Liver (tissue), 9 donors: ENCODE measurements around the gene CIAO3. TPM values are rescaled to one million over a fixed set of nuclear protein-coding genes. Genes with fewer than 3 reads are reported as not detected.

ENCODE experiments used
- DNase-seq: peaks from one replicate; pipeline ENCODE4 v3.0.0-alpha.2; 2017; ENCODE audit warnings: low spot score
- H3K27ac ChIP-seq, 2 donors: one replicate each; pipeline ENCODE4 v1.7.0; 2013; ENCODE audit warnings: inconsistent platforms in 2 of 2, low read length in 2 of 2, control low read depth in 1 of 2, low read depth in 1 of 2, mild to moderate bottlenecking in 1 of 2
- H3K27me3 ChIP-seq, 4 donors: one replicate each; pipeline versions ENCODE4 v1.6.1 to v1.7.0; 2013; ENCODE audit warnings: low read length in 3 of 4, inconsistent platforms in 1 of 4, mild to moderate bottlenecking in 1 of 4, moderate library complexity in 1 of 4; ENCODE audit not compliant: control insufficient read depth in 4 of 4, insufficient read depth in 4 of 4
- H3K36me3 ChIP-seq, 4 donors: one replicate each; pipeline versions ENCODE4 v1.6.1 to v1.7.0; 2013; ENCODE audit warnings: low read length in 3 of 4, mild to moderate bottlenecking in 3 of 4, low read depth in 1 of 4, moderate library complexity in 1 of 4; ENCODE audit not compliant: control insufficient read depth in 4 of 4, insufficient read depth in 3 of 4
- H3K4me1 ChIP-seq, 4 donors: one replicate each; pipeline versions ENCODE4 v1.6.1 to v1.7.0; 2013; ENCODE audit warnings: low read length in 3 of 4, mild to moderate bottlenecking in 3 of 4, moderate library complexity in 1 of 4; ENCODE audit not compliant: control insufficient read depth in 4 of 4, insufficient read depth in 4 of 4
- H3K4me3 ChIP-seq, 3 donors: one replicate each; pipeline versions ENCODE4 v1.6.1 to v1.7.0; 2013; ENCODE audit warnings: low read length in 3 of 3, control low read depth in 1 of 3, low read depth in 1 of 3, mild to moderate bottlenecking in 1 of 3
- H3K9ac ChIP-seq, 2 donors: one replicate each; pipeline ENCODE4 v1.7.0; 2013; ENCODE audit warnings: low read length in 2 of 2, mild to moderate bottlenecking in 2 of 2, moderate library complexity in 2 of 2, control low read depth in 1 of 2, low read depth in 1 of 2
- H3K9me3 ChIP-seq, 4 donors: one replicate each; pipeline versions ENCODE4 v1.6.1 to v1.7.0; 2013; ENCODE audit warnings: low read length in 3 of 4; ENCODE audit not compliant: control insufficient read depth in 4 of 4
- EGR1 ChIP-seq, 2 donors: IDR thresholded peaks; 2 replicates each; pipeline ENCODE4 v1.6.1; 2016 to 2018; ENCODE audit warnings: antibody characterized with exemption in 2 of 2, low read depth in 2 of 2
- FOXA1 ChIP-seq: IDR thresholded peaks from 2 replicates; pipeline ENCODE4 v1.6.1; 2016; ENCODE audit warnings: antibody characterized with exemption
- FOXA2 ChIP-seq: IDR thresholded peaks from 2 replicates; pipeline ENCODE4 v1.6.1; 2016; ENCODE audit warnings: antibody characterized with exemption
- GABPA ChIP-seq, 2 donors: IDR thresholded peaks in 1 of 2; conservative IDR thresholded peaks in 1 of 2; 2 replicates each; pipeline ENCODE4 v1.6.1; 2016; ENCODE audit warnings: antibody characterized with exemption in 2 of 2, mild to moderate bottlenecking in 1 of 2, moderate library complexity in 1 of 2
- HNF4A ChIP-seq, 2 donors: conservative IDR thresholded peaks; 2 replicates each; pipeline ENCODE4 v1.6.1; 2016; ENCODE audit warnings: antibody characterized with exemption in 2 of 2, mild to moderate bottlenecking in 2 of 2
- HNF4G ChIP-seq: IDR thresholded peaks from 2 replicates; pipeline ENCODE4 v1.6.1; 2016; ENCODE audit warnings: antibody characterized with exemption
- JUND ChIP-seq, 2 donors: IDR thresholded peaks; 2 replicates each; pipeline ENCODE4 v1.6.1; 2016; ENCODE audit warnings: antibody characterized with exemption in 2 of 2
- NR2F2 ChIP-seq: IDR thresholded peaks from 2 replicates; pipeline ENCODE4 v1.6.1; 2016; ENCODE audit warnings: antibody characterized with exemption
- RAD21 ChIP-seq, 2 donors: IDR thresholded peaks; 2 replicates each; pipeline ENCODE4 v1.6.1; 2016; ENCODE audit warnings: antibody characterized with exemption in 2 of 2, mild to moderate bottlenecking in 2 of 2
- RXRA ChIP-seq, 2 donors: IDR thresholded peaks; 2 replicates each; pipeline ENCODE4 v1.6.1; 2017 to 2018; ENCODE audit warnings: antibody characterized with exemption in 2 of 2, mild to moderate bottlenecking in 1 of 2
- SP1 ChIP-seq: IDR thresholded peaks from 2 replicates; pipeline ENCODE4 v1.6.1; 2018; ENCODE audit warnings: antibody characterized with exemption, mild to moderate bottlenecking
- TAF1 ChIP-seq: conservative IDR thresholded peaks from 2 replicates; pipeline ENCODE4 v1.6.1; 2016; ENCODE audit warnings: antibody characterized with exemption, mild to moderate bottlenecking
- YY1 ChIP-seq: IDR thresholded peaks from 2 replicates; pipeline ENCODE4 v1.6.1; 2016; ENCODE audit warnings: antibody characterized with exemption, mild to moderate bottlenecking
- WGBS: extraction: QIAGEN DNeasy Blood & Tissue Kit; methylation state at CpG from one replicate; pipeline ENCODE4 v1.1.7; 2013; 5-methylcytosine and 5-hydroxymethylcytosine counted together
- polyA plus RNA-seq, 2 donors: library from polyadenylated mRNA; stranded (reverse) in 1 of 2; unstranded in 1 of 2; fragments of 200-250 nt in 1 of 2; fragments of >200 nt in 1 of 2; fragmentation: Nextera tagmentation in 1 of 2; extraction: Ambion mirVana in 1 of 2; gene quantifications; one replicate each; pipeline versions ENCODE4 v1.2.1 to v1.2.3, GENCODE V29; 2013 to 2015
- total RNA-seq, 2 donors: library from RNA; depleted of rRNA; stranded (reverse); fragments of >200 nt; gene quantifications; one replicate each; pipeline ENCODE4 v1.2.3, GENCODE V29; 2014
- TF ChIP-seq, protein P1 (sequence below): IDR thresholded peaks from 2 replicates; pipeline ENCODE4 v1.6.1; 2016; ENCODE audit warnings: antibody characterized with exemption, mild to moderate bottlenecking
- TF ChIP-seq, protein P2 (sequence below): IDR thresholded peaks from 2 replicates; pipeline ENCODE4 v1.6.1; 2016; ENCODE audit warnings: antibody characterized with exemption
- TF ChIP-seq, protein P3 (sequence below): fragments of 150-350 bp; IDR thresholded peaks from 2 replicates; pipeline ENCODE4 v1.5.1; 2017; ENCODE audit warnings: improper control_type of control experiment, low read depth, low read length; ENCODE audit not compliant: missing input control
- TF ChIP-seq, protein P4 (sequence below): IDR thresholded peaks from 2 replicates; pipeline ENCODE4 v1.6.1; 2016; ENCODE audit warnings: antibody characterized with exemption
- TF ChIP-seq, protein P5 (sequence below): IDR thresholded peaks from 2 replicates; pipeline ENCODE4 v1.6.1; 2016; ENCODE audit warnings: antibody characterized with exemption
- donor health status: healthy.
- donor health status: healthy.
- donor health status: healthy.
- donor health status: healthy.
- donor health status: healthy.

The CIAO3 gene
- total and polyA plus RNA-seq, 4 donors = 13.2 to 24.3 (median 16.5) TPM

DNA sequence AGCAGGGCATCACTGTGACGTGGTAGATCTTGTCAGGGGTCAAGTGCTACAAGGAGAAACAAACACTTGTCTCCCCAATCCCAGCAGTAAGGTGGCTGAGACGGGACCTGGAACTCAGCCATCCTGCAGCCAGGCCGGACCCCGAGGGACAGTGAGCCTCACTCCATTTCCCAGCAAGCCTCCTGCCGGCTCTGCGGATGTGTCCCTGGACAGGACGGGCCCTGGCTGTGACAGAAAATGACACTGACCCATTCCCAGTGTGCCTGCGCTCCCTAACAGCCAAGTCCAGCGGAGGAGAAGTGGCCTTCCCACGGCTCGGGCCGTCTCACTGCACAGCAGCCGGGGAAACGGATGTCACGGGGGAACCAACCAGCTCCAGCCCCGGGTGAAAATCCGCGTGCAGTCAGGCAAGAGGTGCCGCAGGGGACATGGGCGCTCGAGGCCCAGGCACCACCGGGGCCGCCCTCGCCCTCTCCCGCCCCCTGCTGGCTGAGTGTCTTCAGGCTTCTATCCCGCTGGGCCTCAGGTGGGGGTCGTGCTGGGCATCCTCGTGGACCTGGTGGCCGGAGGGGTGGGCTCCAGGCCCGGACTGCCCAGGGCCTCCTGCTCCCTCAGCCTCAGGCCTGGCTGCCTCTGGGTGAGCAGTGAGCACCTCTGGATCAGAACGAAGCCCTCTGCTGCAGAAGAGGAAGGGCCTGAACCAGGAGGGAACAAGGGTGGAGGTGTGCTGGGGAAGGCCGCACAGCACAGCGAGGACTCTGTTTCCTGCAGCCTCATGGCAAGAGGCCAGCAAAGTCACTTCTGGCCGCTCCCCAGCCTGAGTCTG is 7.2 kb downstream of the CIAO3 start:
- TF ChIP-seq NR2F2 (no peak), FOXA2 (no peak), YY1 (no peak), TAF1 (no peak), JUND (IDR thresholded peaks at IDR 0.05) (no peak), HNF4A (conservative IDR thresholded peaks at IDR 0.05) (no peak), EGR1 (IDR thresholded peaks at IDR 0.05; ENCODE audit: low read depth in 2 of 2) (no peak), SP1 (no peak), GABPA (IDR thresholded peaks at IDR 0.05 in 1 of 2, conservative IDR thresholded peaks at IDR 0.05 in 1 of 2) (no peak), RXRA (IDR thresholded peaks at IDR 0.05) (no peak), RAD21 (IDR thresholded peaks at IDR 0.05) (no peak), HNF4G (no peak), FOXA1 (no peak)
- TF ChIP-seq, protein P1, sequence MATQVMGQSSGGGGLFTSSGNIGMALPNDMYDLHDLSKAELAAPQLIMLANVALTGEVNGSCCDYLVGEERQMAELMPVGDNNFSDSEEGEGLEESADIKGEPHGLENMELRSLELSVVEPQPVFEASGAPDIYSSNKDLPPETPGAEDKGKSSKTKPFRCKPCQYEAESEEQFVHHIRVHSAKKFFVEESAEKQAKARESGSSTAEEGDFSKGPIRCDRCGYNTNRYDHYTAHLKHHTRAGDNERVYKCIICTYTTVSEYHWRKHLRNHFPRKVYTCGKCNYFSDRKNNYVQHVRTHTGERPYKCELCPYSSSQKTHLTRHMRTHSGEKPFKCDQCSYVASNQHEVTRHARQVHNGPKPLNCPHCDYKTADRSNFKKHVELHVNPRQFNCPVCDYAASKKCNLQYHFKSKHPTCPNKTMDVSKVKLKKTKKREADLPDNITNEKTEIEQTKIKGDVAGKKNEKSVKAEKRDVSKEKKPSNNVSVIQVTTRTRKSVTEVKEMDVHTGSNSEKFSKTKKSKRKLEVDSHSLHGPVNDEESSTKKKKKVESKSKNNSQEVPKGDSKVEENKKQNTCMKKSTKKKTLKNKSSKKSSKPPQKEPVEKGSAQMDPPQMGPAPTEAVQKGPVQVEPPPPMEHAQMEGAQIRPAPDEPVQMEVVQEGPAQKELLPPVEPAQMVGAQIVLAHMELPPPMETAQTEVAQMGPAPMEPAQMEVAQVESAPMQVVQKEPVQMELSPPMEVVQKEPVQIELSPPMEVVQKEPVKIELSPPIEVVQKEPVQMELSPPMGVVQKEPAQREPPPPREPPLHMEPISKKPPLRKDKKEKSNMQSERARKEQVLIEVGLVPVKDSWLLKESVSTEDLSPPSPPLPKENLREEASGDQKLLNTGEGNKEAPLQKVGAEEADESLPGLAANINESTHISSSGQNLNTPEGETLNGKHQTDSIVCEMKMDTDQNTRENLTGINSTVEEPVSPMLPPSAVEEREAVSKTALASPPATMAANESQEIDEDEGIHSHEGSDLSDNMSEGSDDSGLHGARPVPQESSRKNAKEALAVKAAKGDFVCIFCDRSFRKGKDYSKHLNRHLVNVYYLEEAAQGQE = no peak
- TF ChIP-seq, protein P2, sequence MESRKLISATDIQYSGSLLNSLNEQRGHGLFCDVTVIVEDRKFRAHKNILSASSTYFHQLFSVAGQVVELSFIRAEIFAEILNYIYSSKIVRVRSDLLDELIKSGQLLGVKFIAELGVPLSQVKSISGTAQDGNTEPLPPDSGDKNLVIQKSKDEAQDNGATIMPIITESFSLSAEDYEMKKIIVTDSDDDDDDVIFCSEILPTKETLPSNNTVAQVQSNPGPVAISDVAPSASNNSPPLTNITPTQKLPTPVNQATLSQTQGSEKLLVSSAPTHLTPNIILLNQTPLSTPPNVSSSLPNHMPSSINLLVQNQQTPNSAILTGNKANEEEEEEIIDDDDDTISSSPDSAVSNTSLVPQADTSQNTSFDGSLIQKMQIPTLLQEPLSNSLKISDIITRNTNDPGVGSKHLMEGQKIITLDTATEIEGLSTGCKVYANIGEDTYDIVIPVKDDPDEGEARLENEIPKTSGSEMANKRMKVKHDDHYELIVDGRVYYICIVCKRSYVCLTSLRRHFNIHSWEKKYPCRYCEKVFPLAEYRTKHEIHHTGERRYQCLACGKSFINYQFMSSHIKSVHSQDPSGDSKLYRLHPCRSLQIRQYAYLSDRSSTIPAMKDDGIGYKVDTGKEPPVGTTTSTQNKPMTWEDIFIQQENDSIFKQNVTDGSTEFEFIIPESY = no peak
- TF ChIP-seq, protein P3, sequence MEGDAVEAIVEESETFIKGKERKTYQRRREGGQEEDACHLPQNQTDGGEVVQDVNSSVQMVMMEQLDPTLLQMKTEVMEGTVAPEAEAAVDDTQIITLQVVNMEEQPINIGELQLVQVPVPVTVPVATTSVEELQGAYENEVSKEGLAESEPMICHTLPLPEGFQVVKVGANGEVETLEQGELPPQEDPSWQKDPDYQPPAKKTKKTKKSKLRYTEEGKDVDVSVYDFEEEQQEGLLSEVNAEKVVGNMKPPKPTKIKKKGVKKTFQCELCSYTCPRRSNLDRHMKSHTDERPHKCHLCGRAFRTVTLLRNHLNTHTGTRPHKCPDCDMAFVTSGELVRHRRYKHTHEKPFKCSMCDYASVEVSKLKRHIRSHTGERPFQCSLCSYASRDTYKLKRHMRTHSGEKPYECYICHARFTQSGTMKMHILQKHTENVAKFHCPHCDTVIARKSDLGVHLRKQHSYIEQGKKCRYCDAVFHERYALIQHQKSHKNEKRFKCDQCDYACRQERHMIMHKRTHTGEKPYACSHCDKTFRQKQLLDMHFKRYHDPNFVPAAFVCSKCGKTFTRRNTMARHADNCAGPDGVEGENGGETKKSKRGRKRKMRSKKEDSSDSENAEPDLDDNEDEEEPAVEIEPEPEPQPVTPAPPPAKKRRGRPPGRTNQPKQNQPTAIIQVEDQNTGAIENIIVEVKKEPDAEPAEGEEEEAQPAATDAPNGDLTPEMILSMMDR = no peak
- TF ChIP-seq, protein P4, sequence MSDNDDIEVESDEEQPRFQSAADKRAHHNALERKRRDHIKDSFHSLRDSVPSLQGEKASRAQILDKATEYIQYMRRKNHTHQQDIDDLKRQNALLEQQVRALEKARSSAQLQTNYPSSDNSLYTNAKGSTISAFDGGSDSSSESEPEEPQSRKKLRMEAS = no peak
- TF ChIP-seq, protein P5, sequence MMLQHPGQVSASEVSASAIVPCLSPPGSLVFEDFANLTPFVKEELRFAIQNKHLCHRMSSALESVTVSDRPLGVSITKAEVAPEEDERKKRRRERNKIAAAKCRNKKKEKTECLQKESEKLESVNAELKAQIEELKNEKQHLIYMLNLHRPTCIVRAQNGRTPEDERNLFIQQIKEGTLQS = no peak
- Histone ChIP-seq H3K9me3 (no peaks in the 10 kb centered on the region), H3K4me1 (peaks cover 0 to 1% (median under 1%) of the 10 kb centered on the region in 4 donors), H3K9ac (no peak overlapping the region), H3K27ac (no peak overlapping the region), H3K27me3 (no peaks in the 10 kb centered on the region), H3K4me3 (no peak overlapping the region), H3K36me3 (peaks cover 12 to 56% (median 14%) of the 10 kb centered on the region in 4 donors)
- WGBS = 91% methylated on average over 34 of the region's 34 CpGs
- DNase-seq = no peak
